ENCODE data around the gene CLCN2. TPM values are rescaled to one million over a fixed set of nuclear protein-coding genes. Genes with fewer than 3 reads are reported as not detected.

The CLCN2 gene
- total RNA-seq, 1 experiment from 2014 or later: 4.5 TPM

DNA sequence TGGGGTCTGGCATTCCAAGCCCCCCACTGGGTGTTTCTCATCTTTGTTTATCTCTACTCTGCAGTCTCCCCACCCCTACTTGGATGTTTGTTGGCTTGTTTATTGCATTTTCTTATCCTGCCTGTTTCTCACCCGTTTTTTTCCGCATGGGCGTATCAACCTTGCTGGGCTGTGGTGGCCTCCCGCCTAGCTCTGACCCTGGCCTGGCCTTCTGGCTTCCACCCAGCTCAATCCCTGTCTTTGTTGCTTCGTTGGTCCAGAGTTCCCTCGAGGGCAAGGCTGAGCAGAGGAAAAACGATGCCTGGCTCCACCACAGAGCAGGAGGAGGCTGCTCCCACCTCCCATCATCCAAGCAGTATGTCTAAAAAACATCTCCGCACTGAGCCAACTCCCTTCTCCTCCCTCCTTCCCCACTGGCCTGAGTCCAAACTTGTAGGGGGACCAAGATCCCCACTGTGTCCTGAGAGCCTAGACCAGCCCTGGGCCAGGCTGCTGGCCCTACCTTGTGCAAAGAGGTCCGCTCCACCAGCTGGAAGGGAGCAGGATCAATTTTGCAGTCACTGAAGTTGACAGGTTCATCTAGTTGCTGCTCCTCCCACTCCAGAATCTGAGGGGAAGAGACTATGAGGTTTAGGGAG lies 9.8 kb downstream of the CLCN2 start:
- Mint-ChIP-seq H3K9me3 (ENCODE audit: unreplicated experiment) (no peaks in the 10 kb centered on the region), H3K27me3 (ENCODE audit: insufficient read depth, unreplicated experiment) (no peaks in the 10 kb centered on the region), H3K27ac (ENCODE audit: low read depth, unreplicated experiment) (no peak overlapping the region), H3K4me3 (ENCODE audit: unreplicated experiment) (no peak overlapping the region), H3K36me3 (ENCODE audit: insufficient read depth, unreplicated experiment) (peaks cover 15% of the 10 kb centered on the region), H3K4me1 (ENCODE audit: insufficient read depth, unreplicated experiment) (no peaks in the 10 kb centered on the region)
- no TSS peak for BruUV-seq (replicated peaks)
- DNase-seq (ENCODE audit: unreplicated experiment): no peak
- TF ChIP-seq, protein P1, sequence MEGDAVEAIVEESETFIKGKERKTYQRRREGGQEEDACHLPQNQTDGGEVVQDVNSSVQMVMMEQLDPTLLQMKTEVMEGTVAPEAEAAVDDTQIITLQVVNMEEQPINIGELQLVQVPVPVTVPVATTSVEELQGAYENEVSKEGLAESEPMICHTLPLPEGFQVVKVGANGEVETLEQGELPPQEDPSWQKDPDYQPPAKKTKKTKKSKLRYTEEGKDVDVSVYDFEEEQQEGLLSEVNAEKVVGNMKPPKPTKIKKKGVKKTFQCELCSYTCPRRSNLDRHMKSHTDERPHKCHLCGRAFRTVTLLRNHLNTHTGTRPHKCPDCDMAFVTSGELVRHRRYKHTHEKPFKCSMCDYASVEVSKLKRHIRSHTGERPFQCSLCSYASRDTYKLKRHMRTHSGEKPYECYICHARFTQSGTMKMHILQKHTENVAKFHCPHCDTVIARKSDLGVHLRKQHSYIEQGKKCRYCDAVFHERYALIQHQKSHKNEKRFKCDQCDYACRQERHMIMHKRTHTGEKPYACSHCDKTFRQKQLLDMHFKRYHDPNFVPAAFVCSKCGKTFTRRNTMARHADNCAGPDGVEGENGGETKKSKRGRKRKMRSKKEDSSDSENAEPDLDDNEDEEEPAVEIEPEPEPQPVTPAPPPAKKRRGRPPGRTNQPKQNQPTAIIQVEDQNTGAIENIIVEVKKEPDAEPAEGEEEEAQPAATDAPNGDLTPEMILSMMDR (IDR thresholded peaks at IDR 0.05; ENCODE audit: unreplicated experiment): no peak
- intact Hi-C loops (cut with micrococcal nuclease): no loop called here
- ChIA-PET CTCF (interaction anchor here (0.7 to 1.6 kb wide), 3 partner anchors 10 to 1300 kb away, joined by 3 to 4 read pairs (median 3); partner anchors contain the start of genes CLCN2 and POLR2H), POLR2A (interaction anchor here (0.8 kb wide), 1 partner anchor 10 kb away, joined by 3 read pairs; the partner anchor contains the start of genes CLCN2 and POLR2H)

DNA sequence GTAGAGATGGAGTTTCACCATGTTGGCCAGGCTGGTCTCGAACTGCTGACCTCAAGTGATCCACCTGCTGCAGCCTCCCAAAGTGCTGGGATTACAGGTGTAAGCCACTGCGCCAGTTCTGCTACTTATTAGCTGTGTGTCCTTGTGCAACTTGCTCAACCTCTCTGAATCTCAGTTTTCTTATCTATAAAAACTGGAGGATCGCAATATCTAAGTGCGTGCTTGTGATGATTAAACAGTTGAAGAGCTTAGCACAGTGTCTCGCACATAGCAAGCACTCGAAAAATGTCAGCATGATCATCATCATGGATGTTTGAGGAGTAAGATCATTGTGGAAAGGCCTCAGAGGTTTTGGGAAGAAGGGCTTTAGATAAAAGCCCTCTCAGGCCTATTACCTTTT lies 10.8 kb downstream of the CLCN2 start:
- TF ChIP-seq, protein P1 (IDR thresholded peaks at IDR 0.05; ENCODE audit: unreplicated experiment): no peak
- POLR2A ChIA-PET: interaction anchor here (0.8 kb wide), 1 partner anchor 11 kb away, joined by 3 read pairs; the partner anchor contains the start of genes CLCN2 and POLR2H
- intact Hi-C loops (cut with micrococcal nuclease): no loop called here
- Mint-ChIP-seq H3K4me3 (ENCODE audit: unreplicated experiment) (no peak overlapping the region), H3K36me3 (ENCODE audit: insufficient read depth, unreplicated experiment) (peaks cover 23% of the 10 kb centered on the region), H3K4me1 (ENCODE audit: insufficient read depth, unreplicated experiment) (peaks cover 4% of the 10 kb centered on the region), H3K27ac (ENCODE audit: low read depth, unreplicated experiment) (no peak overlapping the region), H3K9me3 (ENCODE audit: unreplicated experiment) (no peaks in the 10 kb centered on the region), H3K27me3 (ENCODE audit: insufficient read depth, unreplicated experiment) (no peaks in the 10 kb centered on the region)
- no peak for DNase-seq (ENCODE audit: unreplicated experiment)
- CTCF ChIA-PET: interaction anchor here (1.6 kb wide), 1 partner anchor 11 kb away, joined by 4 read pairs; the partner anchor contains the start of genes CLCN2 and POLR2H
- BruUV-seq (replicated peaks): no TSS peak

DNA sequence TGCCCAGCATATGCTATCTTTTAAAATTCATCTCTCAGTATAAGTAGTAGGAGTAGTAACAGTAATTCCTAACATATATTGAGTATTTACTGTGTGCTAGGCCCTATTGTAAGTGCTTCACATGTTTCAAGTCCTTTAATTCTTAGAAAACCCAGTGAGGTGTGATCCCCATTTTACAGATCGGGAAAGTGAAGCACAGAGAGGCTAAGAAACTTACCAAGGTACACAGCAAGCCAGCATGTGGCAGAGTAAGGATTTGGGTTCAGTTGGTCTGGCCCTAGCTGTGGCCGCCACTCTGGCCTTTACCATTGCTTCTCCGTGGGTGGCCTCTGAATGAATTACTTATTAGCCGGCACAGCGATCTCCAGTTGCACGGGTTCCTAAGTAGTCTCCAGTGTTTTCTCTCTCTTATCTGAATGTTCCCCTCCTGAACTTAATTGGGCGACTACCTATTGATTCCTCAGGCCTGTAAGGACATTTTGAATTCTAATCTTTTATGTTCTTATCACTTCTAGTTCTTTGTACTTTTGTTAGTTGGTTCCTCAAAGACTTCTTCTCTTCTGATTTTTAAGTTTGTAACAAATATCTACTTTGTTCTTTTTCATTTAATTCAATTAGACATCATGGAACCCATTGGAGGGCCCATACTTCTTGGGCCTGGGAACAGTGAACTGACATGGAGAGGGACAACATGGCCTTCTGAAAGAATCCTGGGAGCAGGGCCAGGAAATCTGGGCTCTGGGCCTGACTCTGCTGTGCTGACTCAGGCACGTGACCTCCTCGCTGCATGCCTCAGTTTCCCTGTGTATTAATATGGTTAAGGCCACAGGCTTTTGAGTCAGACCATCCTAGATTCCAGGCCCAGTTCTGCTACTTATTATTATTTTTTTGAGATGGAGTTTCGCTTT lies 11.6 kb downstream of the CLCN2 start:
- intact Hi-C loops (cut with micrococcal nuclease): no loop called here
- CTCF ChIA-PET: no interaction called here
- DNase-seq (ENCODE audit: unreplicated experiment): no peak
- TF ChIP-seq, protein P1 (IDR thresholded peaks at IDR 0.05; ENCODE audit: unreplicated experiment): no peak
- Mint-ChIP-seq H3K4me1 (ENCODE audit: insufficient read depth, unreplicated experiment) (peaks cover 7% of the 10 kb centered on the region), H3K9me3 (ENCODE audit: unreplicated experiment) (no peaks in the 10 kb centered on the region), H3K36me3 (ENCODE audit: insufficient read depth, unreplicated experiment) (peaks cover 27% of the 10 kb centered on the region), H3K27ac (ENCODE audit: low read depth, unreplicated experiment) (no peak overlapping the region), H3K27me3 (ENCODE audit: insufficient read depth, unreplicated experiment) (no peaks in the 10 kb centered on the region), H3K4me3 (ENCODE audit: unreplicated experiment) (no peak overlapping the region)
- BruUV-seq (replicated peaks): no TSS peak
- POLR2A ChIA-PET: no interaction called here

DNA sequence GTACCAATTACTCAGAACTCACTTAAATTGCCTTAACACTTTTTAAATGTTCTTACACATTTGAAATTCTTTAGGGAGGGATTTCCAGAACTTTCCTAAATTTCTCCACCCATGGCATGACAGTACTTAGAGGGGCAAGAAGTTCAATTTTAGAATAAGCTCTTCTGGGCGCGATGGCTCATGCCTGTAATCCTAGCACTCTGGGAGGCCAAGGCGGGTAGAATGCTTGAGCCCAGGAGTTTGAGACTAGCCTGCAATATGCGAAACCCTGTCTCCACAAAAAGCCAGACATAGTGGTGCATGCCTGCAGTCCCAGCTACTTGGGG lies 13.4 kb downstream of the CLCN2 start:
- CTCF ChIA-PET: interaction anchor here (0.7 to 1.1 kb wide), 3 partner anchors 9 to 152 kb away, joined by 3 read pairs; no protein-coding TSS in a partner anchor
- Mint-ChIP-seq H3K36me3 (ENCODE audit: insufficient read depth, unreplicated experiment) (peaks cover 36% of the 10 kb centered on the region), H3K4me3 (ENCODE audit: unreplicated experiment) (no peak overlapping the region), H3K4me1 (ENCODE audit: insufficient read depth, unreplicated experiment) (peaks cover 7% of the 10 kb centered on the region), H3K27ac (ENCODE audit: low read depth, unreplicated experiment) (no peak overlapping the region), H3K27me3 (ENCODE audit: insufficient read depth, unreplicated experiment) (no peaks in the 10 kb centered on the region), H3K9me3 (ENCODE audit: unreplicated experiment) (no peaks in the 10 kb centered on the region)
- TF ChIP-seq, protein P1 (IDR thresholded peaks at IDR 0.05; ENCODE audit: unreplicated experiment): no peak
- no TSS peak for BruUV-seq (replicated peaks)
- POLR2A ChIA-PET: interaction anchor here (1.2 to 2.0 kb wide), 3 partner anchors 10 to 14 kb away, joined by 3 to 6 read pairs (median 4); partner anchors contain the start of gene FAM131A
- intact Hi-C loops (cut with micrococcal nuclease): no loop called here
- DNase-seq (ENCODE audit: unreplicated experiment): no peak
